HS-5 (cell line): ENCODE measurements around the gene MMS22L.

Experiments used
- DNase-seq: peaks from one replicate; pipeline ENCODE4 v3.0.0-alpha.2; 2012; ENCODE audit warnings: low read depth

MMS22L gene

GRCh38 chr6:97138581-97138980 is 144.4 kb downstream of the MMS22L start:
- no peak for DNase-seq

GRCh38 chr6:97136626-97137358 is 146.2 kb downstream of the MMS22L start:
- no peak for DNase-seq

- no peak for DNase-seq
These were observed 149.9 kb downstream of the MMS22L start for GRCh38 chr6:97133067-97133466.

- no peak for DNase-seq
These were observed 153.9 kb downstream of the MMS22L start for GRCh38 chr6:97129106-97129505.

- DNase-seq: no peak
These were observed 154.5 kb downstream of the MMS22L start for GRCh38 chr6:97128507-97128906.

GRCh38 chr6:97123652-97124051 is 159.4 kb downstream of the MMS22L start:
- DNase-seq: no peak

GRCh38 chr6:97123112-97123511 is 159.9 kb downstream of the MMS22L start:
- DNase-seq: no peak

- no peak for DNase-seq
These were observed 162.5 kb downstream of the MMS22L start for GRCh38 chr6:97120511-97120910.

- no peak for DNase-seq
These were observed 168.4 kb downstream of the MMS22L start for GRCh38 chr6:97114645-97115044.

GRCh38 chr6:97113170-97113569 is 169.8 kb downstream of the MMS22L start:
- no peak for DNase-seq

- no peak for DNase-seq
These were observed 171.8 kb downstream of the MMS22L start for GRCh38 chr6:97111243-97111642.

GRCh38 chr6:97110626-97111025 is 172.4 kb downstream of the MMS22L start:
- no peak for DNase-seq

- DNase-seq: no peak
These were observed 172.9 kb downstream of the MMS22L start for GRCh38 chr6:97110149-97110548.

GRCh38 chr6:97109444-97109843 is 173.6 kb downstream of the MMS22L start:
- no peak for DNase-seq

GRCh38 chr6:97102145-97102790 is 180.7 kb downstream of the MMS22L start:
- no peak for DNase-seq

GRCh38 chr6:97100696-97101095 is 182.3 kb downstream of the MMS22L start:
- no peak for DNase-seq

GRCh38 chr6:97097068-97098047 is 185.7 kb downstream of the MMS22L start:
- DNase-seq: no peak

GRCh38 chr6:97095311-97095850 is 187.6 kb downstream of the MMS22L start:
- no peak for DNase-seq

GRCh38 chr6:97094376-97094775 is 188.6 kb downstream of the MMS22L start:
- no peak for DNase-seq

GRCh38 chr6:97092673-97093305 is 190.2 kb downstream of the MMS22L start:
- DNase-seq: no peak
